ENCODE results near the gene SMARCD1.
"Not testable (repeated sequence)": the region's sequence is repeated elsewhere in the genome, so short reads cannot be mapped to it uniquely, and the experiment has no call there.

Gene SMARCD1

DNA sequence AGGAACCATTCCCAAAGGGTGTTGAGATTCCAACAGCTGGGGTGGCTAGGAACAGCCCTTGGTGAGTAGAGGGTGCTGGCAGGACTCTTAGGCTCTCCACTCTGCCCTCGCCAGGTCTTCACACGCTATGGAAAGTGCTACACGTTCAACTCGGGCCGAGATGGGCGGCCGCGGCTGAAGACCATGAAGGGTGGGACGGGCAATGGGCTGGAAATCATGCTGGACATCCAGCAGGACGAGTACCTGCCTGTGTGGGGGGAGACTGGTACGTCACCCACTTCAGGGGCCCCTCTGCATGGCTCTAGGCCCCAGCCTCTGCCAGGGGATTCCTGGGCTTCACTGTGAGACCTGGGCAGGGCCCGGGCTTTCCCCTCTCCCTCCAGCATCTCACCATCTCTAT, 8.0 kb upstream of the SMARCD1 start:
- no peak for DNase-seq (ENCODE audit: low read depth, low spot score)

DNA sequence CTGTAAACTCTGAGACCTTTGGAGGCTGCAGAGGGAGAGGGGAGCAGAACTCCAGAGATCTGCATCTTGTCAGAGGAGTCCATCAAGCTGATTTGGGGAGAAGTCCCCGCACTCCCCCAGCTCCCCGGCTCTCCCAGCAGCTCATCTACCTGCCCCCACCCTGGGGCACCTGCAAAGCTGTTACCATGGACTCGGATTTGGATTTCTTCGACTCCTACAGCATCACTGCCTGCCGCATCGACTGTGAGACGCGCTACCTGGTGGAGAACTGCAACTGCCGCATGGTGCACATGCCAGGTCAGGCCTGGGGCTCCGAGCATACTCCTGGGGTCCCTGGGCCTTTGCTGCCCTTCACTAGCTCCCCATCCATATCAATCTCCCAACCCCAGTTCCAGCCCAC, 6.9 kb upstream of the SMARCD1 start:
- DNase-seq (ENCODE audit: low read depth, low spot score): no peak

DNA sequence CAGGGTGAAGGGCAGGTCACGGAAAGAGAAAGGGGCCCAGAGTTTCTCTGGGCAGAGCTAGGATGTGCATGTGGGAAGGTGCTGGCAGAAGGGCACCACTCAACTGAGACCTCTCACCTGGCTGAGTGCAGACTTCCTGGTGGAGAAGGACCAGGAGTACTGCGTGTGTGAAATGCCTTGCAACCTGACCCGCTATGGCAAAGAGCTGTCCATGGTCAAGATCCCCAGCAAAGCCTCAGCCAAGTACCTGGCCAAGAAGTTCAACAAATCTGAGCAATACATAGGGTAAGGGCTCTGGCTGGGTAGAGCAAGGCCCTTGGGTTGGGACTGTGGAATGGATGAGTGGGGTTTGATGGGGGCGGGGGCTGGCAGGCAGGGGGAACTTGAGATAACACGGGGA, 5.4 kb upstream of the SMARCD1 start:
- no peak for DNase-seq (ENCODE audit: low read depth, low spot score)

DNA sequence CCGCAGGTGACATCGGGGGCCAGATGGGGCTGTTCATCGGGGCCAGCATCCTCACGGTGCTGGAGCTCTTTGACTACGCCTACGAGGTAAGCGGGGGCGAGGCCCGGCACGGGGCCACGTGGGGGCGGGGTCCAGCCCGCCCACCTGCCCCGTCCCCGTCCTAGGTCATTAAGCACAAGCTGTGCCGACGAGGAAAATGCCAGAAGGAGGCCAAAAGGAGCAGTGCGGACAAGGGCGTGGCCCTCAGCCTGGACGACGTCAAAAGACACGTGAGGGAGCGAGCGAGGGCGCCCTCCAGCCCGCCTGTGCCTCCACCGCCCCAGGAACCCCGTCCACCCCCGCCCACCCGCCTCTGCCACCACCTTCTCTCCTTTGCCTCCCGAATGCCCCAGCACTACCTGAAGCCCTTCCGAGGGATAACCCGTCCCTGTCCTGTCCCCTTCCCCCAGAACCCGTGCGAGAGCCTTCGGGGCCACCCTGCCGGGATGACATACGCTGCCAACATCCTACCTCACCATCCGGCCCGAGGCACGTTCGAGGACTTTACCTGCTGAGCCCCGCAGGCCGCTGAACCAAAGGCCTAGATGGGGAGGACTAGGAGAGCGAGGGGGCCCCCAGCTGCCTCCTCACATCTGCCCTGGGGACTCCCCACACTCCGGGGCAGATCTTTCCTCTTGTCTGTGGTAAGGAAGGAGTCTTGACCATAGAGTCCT, 3.9 kb upstream of the SMARCD1 start:
- DNase-seq (ENCODE audit: low read depth, low spot score): no peak

DNA sequence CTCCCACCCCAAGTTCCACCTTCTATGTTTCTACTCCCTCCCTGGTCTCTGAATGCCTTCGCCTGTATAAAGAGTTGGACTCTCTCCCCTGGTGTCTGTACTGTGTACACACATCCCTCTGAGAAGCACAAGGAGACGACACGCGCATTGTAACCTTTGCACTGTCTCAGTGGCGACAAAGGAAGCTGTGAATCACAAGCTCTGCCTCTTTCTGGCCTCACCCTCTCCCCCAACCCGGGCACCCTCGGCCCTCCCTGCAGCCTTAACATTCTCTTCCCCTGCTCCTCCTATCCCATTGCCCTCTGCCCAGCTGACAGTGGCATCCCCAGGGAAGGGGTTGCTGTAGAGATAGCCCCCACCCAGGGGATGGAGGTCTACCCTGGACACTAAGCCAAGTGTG, 2.5 kb upstream of the SMARCD1 start:
- DNase-seq (ENCODE audit: low read depth, low spot score): no peak

DNA sequence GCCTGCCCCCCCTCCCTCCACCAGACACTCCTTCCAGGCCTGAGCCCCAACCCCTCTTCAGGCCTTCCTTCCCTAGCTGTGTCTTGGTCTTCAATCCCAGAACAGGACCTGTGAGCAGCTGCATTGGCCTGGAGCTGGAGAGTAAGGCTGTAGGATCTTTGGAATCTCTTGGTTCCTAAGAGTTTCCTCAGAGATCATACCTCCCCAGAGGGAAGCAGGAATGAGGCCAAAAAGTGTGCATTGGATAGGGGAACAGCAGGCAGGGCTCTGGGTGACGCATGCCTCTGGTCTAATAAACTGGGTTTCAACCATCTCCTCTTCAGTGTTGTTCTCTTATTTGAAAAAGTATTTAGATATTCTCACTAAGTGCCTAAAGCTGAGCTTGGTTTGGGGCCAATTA, 1.8 kb upstream of the SMARCD1 start:
- DNase-seq (ENCODE audit: low read depth, low spot score): no peak

DNA sequence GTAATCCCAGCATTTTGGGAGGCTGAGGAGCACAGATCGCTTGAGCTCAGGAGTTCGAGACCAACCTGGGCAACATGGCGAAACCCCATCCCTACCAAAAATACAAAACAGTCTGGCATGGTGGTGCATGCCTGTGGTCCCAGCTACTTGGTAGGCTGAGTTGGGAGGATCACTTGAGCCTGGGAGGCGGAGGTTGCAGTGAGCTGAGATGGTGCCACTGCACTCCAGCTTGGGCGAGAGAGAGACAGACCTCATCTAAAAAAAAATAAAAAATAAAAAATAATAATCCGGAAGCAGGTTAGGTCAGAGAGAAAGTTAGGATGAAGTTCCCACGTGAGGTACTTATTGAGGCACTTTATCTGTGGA, 750 bp upstream of the SMARCD1 start:
- not testable (repeated sequence) for DNase-seq (ENCODE audit: low read depth, low spot score)

DNA sequence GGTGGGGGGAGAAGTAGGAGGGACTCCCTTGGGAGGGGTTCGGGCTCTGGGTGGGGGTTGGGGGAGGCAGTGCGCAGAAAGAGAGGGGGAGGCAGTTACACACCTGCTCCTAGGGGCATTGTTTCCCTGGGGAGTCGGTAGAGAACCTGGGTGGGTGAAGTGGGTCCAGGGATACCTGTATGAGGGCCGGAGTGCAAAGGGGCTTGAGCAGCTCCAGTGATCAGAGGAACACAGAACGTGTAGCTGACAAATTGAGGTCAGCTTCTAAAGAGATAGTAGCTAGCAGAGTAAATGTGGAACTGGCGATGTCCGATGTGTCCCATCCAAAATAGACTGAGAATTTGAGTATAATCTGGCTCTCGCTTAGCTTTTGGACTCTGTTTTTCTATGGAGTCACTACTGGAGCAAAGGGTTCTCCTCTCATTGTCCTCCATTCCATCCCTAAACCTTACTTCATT, 502 bp downstream of the SMARCD1 start:
- DNase-seq (ENCODE audit: low read depth, low spot score): no peak

DNA sequence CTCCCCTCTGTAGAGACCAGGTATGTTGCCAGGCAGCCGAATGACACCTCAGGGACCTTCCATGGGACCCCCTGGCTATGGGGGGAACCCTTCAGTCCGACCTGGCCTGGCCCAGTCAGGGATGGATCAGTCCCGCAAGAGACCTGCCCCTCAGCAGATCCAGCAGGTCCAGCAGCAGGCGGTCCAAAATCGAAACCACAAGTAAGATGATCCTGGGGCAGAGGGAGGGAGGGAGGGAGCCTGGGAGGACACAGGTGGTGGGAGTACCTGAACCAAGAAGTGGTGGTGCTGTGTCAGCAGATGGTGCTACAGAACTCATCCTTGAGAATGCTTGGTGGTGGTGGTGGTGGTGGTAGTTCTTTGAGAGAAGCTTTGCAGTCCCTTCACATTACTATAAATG, 1.0 kb downstream of the SMARCD1 start:
- DNase-seq (ENCODE audit: low read depth, low spot score): no peak

DNA sequence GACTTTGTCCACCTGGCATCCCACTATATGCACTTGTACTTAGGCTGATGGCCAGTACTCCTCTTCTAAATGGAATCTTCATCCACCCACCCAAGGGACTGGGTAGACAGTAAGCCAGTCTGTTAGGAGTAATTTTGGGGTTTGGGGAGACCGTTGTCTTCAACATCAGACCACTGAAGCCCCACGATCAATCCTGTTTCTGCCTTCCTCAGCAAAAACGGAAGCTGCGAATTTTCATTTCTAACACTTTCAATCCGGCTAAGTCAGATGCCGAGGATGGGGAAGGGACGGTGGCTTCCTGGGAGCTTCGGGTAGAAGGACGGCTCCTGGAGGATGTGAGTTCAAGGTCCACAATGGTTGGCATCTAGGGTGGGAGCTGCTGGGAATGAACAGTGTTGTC, 2.0 kb downstream of the SMARCD1 start:
- no peak for DNase-seq (ENCODE audit: low read depth, low spot score)

DNA sequence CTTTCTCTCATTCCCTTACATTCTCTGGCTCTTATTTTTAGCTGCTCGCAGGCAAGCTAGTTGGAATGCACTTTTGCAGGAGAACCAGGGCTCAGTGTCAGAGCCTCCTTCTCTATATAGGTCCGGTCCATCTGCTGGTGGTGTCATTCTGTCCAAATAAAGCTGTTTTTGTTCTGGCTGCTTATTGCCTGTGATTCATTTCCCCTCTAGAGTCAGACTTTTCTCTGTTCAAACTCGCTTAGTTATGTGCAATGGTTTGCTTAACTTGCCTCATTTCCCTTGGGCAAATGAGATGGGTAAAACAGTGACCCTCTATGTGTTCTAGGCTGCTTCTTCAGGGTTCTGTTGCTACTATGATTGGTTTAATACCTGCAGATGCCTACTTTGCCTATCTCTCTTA, 2.9 kb downstream of the SMARCD1 start:
- DNase-seq (ENCODE audit: low read depth, low spot score): no peak

DNA sequence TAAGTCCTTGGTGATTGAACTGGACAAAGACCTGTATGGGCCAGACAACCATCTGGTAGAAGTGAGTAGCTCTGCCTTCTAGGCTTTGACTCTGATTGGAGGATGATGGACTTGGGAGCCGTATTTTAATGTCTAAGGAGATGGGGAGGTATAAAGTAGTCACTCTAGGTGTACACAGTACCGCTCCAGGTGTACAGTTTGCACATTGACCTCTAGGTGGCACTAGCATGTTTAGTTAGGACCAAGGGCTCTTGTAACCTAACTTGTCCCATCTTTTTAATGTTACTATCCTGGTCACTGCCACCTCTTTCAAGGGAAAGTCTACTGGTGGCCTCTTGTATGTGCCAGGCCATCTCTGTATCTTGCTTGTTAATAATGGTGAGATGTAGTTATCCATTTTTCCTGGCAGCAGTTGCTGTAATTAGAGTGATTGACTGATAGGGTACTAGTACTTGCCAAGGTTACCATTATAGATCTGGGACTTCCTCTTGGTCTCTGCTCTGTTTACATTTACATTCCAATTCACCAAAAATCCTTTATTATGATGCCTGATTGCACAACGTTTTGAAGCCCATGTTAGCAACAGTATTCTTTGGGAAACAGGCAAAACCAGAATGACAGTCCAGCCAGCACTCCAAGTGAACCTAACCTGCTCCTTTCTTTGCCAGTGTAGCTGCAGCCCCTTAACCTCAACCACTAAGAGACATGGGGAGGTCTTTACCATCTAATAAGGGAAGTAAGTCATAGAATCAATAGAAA, 3.6 kb downstream of the SMARCD1 start:
- no peak for DNase-seq (ENCODE audit: low read depth, low spot score)

DNA sequence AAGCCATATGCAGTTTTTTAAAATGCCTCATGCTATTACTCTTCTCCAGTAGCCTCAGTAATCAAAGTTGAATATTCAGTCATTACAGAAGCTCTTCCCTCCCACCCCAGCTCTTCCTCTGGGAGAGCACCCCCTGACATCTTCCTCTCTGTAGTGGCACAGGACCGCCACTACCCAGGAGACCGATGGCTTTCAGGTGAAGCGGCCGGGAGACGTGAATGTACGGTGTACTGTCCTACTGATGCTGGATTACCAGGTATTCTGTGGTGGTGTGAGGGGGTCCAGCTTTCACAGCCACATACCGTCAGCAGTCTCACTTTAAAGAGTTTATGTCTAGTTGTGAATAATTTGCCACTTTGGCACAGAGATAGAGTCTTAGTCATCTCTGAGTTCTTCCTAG, 4.6 kb downstream of the SMARCD1 start:
- DNase-seq (ENCODE audit: low read depth, low spot score): no peak

DNA sequence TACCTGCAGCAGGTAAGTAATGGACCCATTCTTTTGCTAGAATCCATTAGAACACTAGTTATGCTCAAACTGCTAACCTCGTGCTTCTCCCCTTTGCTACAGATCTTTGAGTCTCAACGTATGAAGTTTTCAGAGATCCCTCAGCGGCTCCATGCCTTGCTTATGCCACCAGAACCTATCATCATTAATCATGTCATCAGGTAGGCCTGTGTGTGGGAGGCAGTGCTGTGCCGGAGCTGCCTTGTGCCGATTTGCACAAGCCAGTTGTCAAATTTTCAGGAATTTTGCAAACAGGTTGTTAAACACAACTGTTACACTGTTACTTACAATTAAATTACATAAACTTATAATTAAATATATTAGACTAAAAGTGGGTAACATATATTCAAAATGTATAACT, 5.2 kb downstream of the SMARCD1 start:
- DNase-seq (ENCODE audit: low read depth, low spot score): no peak

DNA sequence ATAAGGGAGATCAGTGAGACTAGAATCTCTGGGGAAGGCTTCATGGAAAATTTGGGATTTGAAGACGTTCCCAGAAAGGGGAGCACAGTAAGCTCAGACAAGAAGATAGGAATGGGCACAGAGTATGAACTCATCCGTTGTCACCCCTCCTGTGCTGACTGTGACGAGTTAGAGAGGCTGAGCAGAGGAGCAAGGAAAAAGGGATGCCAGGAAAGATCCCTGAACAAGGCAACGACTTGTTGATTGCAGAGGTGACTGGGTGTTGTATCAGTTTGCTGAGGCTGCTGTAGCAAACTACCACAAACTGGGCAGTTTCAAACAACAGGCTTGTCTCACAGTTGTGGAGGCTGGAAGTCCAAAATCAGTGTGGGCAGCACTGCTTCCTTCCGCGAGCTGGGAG, 12.8 kb downstream of the SMARCD1 start:
- no peak for DNase-seq (ENCODE audit: low read depth, low spot score)

DNA sequence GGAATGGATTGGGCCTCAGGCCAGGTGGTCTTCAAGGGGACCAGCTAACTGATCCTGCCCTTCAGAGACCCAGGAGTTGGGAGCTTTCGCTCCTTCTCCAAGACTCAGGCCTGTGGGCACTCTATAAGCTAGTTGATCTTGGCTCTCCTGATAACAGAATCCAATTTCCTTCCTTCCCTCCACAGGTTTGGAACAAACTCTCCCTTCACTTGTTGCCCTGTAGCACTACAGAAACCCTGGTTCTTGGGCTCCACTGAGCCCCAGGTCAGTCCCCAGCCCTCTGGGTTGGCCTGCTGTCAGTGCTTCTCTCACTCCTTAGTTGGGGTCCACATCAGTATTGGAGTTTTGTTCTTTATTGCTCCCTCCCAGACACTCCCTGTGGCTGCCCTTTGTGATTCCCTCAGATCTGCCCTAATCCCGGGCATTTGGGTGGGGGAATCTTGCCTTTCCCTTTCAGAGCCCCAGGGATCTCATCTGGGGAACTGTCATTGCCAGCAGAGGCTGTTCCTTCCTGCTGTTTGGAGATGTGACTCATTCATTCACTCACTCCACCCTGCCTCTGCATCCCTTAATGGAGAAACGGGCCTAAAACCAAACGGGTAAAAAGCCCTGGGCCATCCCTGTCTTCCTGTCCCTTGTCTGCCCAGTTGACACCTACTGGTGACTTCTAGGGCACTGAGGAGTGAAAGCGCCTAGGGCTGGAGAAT, 14.3 kb downstream of the SMARCD1 start:
- no peak for DNase-seq (ENCODE audit: low read depth, low spot score)

DNA sequence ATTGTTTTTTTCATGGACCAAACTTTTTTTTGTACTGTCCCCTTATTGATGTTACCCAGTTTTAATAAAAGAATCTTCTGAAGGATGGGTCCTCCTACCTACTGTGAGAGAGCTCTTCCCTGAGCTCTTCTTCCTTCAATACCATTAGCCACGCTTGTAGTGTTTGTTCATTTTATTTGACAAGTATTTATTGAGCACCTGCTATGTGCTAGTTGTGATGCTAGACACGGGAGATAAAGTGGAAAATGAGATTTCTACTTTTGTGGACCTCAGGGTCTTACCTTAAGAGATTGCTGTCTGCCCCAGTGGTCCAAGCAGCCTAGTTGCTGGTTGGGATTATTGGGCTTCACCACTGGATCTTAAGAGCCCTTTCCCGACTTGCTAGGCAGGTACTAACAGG, 15.4 kb downstream of the SMARCD1 start:
- DNase-seq (ENCODE audit: low read depth, low spot score): no peak

DNA sequence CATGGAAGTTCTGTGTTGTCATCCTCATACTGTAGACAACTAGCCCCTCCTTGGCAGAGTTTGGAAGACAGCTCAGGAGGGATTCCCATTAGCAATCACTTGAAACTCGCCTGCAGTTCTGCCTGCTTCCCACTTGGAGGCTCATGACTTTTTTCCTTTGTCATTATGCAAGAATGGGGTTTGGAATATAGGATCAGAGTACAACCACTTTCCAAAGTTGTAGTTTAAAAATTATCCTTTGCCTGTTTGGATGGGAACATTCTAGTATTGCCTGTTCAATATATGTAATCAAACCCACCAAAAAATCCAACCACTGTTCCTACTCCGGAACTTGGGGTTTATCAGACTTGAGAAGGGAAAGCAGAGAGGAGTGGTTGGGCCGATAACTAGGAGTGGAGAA, 16.5 kb downstream of the SMARCD1 start:
- no peak for DNase-seq (ENCODE audit: low read depth, low spot score)

DNA sequence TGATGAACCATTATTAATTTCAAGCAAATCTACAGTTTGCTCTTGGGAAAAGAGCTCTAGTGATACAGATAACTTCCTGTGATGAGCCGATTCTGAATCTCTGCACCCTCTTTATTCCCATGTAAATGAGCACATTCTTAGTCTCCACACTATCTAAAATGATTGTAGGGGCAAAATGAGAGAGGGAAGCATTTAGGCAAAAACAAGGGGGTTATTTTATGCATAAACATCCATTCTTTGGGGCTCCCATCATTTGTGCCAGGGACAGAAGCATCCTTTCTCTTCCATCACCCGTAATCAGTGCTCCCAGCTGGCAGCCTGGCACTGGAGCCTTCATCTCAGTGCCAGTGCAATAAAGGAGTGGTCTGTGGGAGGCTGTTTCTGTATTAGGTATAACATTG, 17.0 kb downstream of the SMARCD1 start:
- DNase-seq (ENCODE audit: low read depth, low spot score): no peak

DNA sequence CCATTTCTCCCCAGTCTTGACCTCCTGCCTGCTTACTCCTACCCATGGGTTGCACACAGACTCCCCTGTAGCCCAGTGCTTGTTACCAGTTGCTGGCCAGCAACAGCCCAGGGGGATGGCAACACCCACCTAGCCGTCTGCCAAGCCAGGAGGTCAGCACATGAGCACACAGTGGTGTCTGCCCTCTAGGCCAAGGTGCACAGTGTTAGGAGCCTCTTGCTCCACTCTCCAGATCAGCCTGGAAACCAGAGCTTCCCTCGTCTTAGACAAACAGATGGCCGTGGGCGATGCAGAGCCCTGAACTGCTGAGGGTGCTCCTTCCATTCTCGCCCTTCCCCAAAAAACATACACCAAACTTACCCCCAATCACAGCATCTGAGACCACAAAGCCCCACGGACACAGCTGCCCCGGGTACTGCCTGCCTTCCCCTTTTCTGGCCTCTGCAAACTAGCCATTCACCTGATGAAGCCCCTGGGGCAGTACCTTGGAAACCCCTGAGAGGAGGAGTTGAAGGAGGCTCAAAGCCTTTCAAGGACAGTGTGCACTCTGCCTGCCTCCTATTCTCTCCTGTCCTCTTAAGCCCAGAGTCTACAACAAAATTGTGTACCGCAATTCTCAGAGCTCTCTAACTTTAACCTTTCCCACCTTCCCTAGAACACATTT, 17.6 kb downstream of the SMARCD1 start:
- no peak for DNase-seq (ENCODE audit: low read depth, low spot score)

DNA sequence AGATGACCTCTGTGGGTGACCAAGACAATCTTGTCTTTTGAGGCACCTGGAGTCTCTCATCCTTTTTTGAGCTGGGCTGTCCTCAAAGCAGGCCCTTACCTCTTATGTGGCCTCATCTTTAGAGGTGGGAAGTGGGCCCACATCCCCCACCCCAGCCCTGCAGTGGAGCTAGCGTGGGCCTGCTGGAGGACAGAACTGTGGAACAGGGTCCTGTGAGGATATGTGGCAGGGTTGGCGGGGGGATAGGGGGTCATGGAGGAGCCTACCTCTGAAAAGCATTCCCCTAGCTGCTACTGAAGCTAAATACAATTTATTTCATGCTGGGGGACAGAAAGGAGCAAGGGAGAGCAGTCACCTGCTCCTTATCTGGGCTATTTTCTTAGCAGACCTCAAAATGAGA, 18.2 kb downstream of the SMARCD1 start:
- DNase-seq (ENCODE audit: low read depth, low spot score): no peak

DNA sequence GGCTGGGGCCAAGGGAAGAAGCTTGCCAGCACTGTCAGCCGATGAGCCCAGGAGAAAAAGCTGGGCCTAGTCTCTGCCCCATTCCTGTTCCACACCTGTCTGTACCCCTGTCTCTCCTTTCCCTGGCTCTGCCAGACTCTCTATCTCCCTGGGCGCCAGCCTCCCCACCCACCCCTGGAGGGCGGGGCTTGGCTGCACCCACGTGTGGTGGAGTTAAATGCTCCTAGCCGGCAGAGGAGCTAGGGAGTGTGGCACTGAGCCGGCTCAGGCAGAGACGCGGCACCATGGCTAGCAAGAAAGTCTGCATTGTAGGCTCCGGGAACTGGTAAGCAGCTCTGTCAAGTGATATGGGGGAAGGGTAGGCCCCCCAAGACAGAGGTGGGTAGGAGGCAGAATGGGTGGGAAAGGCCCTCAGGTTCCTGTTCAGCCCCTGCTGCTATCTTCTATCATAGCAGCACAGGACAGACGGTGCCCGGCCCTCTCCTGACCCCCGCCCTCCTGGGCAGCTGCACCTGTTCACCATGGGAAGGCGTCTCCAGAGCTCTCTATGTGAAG, 18.7 kb downstream of the SMARCD1 start, which contains the start of gene GPD1:
TSS of gene GPD1 (plus strand) at position 242 of the 555 bp plus-strand sequence. CDS start at position 285, 43 bp downstream.
- no peak for DNase-seq (ENCODE audit: low read depth, low spot score)

All from brain pericyte (primary cell).